ENCODE measurements around the gene PTPRD.

Gene PTPRD

GRCh38 chr9:8534828-8535227 lies 2078.0 kb downstream of the PTPRD start:
- DNase-seq: no peak

DNA sequence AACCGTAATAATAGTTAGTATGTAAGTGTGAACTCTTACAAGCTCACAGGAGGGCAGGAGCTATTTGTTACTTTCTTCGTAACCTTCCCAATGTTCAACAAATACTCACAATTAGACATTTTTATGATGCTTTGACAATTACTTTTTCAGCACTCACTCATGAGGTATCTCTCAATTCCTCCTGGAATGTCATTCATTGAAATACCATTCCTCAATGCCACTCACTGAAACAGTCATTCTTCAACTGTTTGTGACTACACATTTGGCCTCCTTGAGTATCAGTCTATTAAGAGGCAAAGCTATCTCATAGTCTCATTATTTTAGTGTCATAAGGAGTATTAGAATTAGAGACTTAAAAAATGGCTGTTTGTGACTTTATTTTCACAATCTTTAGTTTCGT lies 2079.1 kb downstream of the PTPRD start:
- DNase-seq: no peak

- DNase-seq: no peak
Observed at GRCh38 chr9:8531826-8532415, 2080.9 kb downstream of the PTPRD start.

- no peak for DNase-seq
Observed at GRCh38 chr9:8521112-8521511, 2091.7 kb downstream of the PTPRD start.

DNA sequence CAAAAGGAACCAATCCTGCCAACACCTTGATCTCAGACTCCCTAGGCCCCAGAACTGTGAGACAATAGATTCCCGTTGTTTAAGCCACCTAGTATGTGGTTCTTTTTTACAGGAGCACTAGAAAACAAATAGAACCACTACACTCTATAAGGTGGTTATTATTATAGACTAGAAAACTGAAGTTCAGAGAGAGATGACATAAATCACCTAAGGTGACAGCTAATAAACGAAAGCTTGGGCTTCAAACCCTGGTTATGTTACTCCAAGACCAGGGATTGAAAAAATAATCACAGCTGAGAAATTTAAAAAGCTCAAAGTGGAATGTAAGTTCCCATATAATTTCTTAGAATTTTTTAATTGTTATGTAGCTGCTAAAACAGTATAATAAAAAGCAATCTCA lies 2097.1 kb downstream of the PTPRD start:
- DNase-seq: no peak

- DNase-seq: no peak
Observed at GRCh38 chr9:8514760-8515159, 2098.0 kb downstream of the PTPRD start.

- DNase-seq: no peak
Observed at GRCh38 chr9:8508671-8509290, 2104.0 kb downstream of the PTPRD start.

DNA sequence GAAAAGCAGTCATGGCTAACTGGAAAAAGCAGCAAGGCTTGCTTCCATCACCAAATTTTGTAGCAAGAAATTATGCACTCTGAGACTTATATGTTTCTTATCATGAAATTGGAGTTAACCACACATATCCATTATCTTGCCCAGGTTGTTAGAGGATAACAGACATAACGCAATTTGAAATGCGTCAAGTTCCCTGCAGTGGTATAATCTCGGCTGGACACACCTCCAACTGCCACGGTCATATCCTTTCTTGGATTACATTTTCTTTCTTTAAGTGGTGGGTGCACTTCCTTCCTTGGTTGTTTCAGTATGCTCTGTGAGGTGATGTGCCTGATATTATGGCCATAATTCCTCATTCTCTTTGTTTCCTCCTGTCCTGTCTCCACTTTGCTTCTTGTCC lies 2118.2 kb downstream of the PTPRD start:
- no peak for DNase-seq

GRCh38 chr9:8492679-8493078 lies 2120.1 kb downstream of the PTPRD start:
- no peak for DNase-seq

DNA sequence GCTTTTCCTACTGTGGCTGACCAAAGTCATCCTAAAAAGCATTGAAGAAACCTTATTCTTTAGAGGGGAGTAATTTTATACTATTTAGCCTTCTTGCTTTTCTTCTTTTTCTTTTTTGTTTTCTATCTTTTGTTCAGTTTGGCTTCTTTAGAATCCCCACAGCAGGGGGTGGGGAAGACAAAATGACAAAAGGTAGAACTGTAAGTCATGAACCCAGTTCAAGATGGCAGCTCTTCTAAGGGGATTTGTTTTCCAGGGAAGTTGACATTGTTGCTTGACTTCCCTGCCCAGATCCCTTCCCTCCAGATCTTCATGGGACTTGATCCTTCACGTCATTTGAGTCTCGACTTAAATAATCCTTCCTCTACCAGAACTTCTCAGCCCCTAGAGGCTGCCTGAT lies 2120.8 kb downstream of the PTPRD start:
- no peak for DNase-seq

DNA sequence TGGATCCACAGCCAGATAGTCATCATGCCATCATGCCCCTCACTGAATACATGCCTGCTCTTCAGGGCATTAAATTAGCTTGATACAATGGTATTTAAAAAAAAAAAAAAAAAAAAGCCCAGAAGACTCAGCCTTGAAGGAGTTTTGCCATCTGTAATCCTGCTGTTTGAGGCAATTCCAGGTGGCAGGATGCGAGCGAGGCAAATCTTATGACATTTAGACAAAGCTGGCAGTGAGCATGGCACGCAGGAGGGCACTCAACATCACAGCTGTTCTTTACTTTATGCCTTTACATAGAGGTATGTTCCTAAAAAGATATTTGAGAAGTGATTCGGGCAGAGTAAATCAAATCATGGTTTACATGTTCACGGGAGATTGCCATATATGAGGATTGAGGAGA lies 2121.2 kb downstream of the PTPRD start:
- no peak for DNase-seq

- no peak for DNase-seq
Observed at GRCh38 chr9:8489835-8490234, 2123.0 kb downstream of the PTPRD start.

- no peak for DNase-seq
Observed at GRCh38 chr9:8486095-8486494, 2126.7 kb downstream of the PTPRD start.

DNA sequence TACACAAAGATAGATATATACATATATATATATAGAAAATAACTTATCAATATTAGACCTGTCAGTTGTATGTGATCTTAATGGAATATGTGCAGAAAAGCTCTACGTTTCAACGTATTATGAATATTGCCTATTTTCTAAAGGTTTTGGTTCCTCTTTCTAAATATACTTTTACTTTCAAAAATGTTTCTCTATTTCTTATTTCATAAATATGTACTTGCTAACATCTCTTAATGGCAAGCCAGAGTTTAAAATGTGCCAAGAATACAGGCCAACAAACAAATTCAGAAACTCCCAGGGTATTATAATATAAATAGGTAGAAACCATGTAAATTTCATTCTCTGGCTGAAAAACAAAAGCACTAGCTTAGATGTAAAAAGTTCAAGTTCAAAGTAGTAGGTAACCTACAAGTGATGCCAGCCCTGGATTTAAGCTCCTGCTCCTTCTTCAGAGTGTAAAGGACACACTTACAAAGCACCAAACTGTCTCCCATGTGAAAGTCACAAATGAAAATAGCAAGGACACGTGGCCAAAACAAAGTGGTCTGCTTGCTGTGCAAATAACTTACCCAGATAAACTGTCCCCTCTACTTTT lies 2128.1 kb downstream of the PTPRD start:
- DNase-seq: no peak

DNA sequence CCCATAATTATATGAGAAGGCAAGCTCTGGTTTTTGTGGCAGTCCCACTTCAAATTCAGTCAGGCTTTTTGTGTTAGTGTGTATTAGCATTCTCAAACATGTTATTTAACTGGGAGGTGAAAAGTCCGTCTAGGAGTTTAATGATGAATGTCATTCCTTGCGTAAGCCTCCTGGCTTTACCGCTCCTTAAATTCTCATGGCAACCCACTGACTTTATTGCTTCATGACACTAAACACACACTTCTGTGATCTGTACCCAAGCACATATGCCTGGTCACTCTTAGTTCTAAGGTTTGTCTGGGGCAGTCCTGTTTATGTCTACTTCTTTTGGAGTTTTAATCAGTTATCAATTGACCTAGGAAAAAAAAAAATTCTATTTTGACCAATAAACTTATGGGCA lies 2135.4 kb downstream of the PTPRD start:
- no peak for DNase-seq

GRCh38 chr9:8474937-8475336 lies 2137.9 kb downstream of the PTPRD start:
- no peak for DNase-seq

DNA sequence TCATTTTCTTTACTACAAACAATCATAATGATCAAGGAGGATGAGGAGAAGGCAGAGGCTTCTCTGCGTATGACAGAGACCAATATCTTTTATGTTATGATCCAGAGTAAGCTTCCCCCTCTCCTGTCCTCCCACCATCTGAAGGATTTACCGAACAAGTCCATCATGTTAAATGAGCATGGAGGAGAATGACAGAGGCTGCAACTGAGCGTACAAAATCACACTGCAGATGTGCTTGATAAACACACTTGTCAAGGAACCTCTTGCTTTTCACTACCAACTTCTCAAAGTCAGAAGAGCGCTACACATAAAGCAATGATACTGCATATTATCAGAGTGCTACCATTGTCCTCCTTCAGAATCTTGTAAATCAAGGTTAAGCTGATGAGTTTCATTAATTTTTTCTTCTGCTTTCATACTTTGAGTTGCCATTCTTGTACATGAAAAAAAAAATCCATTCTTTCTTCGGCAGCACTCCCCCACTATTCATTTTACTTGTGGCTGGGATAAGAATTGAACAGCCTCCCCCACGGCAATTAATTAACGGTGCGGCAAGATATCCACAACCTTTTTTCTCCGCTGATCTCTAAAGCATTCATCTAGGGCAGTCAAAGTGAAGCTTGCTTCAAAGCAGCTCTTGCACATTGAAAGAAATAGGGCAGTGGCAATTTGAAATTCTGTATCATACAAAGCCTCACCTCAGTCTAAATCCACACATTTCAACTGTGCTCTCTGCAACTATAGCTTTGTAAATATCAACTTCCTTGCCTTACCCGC lies 2139.4 kb downstream of the PTPRD start:
- DNase-seq: no peak

DNA sequence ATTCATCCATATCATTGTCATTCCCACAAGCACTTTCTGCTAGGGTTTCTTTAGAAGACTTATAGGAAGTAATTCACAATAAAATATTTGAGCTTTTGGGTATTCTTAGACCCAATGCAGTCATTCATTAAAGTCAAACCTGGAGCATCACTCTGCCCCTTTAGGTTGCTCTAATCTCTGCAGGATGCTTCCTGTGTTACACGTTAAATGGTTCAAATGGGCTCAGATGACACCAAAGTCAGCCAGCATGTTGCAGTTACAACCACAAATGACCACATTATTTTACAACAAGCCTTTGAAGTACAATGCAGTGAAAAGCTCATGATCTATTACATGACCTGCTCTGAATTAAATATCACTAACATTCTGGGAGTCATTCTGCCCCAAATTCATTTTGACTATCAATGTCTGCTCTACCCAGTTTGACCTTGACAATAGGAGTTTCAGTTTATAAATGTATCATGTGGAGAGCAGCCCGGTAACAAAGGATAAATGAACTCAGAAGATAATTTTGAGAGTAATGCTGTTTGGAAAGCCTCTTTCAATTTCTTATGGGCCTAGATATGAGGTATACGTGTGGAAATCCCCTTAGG lies 2144.7 kb downstream of the PTPRD start:
- DNase-seq: no peak

- DNase-seq: no peak
Observed at GRCh38 chr9:8457816-8458215, 2155.0 kb downstream of the PTPRD start.

GRCh38 chr9:8457055-8457454 lies 2155.7 kb downstream of the PTPRD start:
- no peak for DNase-seq

GRCh38 chr9:8456344-8456743 lies 2156.5 kb downstream of the PTPRD start:
- no peak for DNase-seq

- no peak for DNase-seq
Observed at GRCh38 chr9:8450810-8451545, 2161.8 kb downstream of the PTPRD start.

- DNase-seq: no peak
Observed at GRCh38 chr9:8448226-8448625, 2164.6 kb downstream of the PTPRD start.
